HEK293 (cell line): ENCODE data around the gene HINT3.

ENCODE experiments used
- GLIS2 ChIP-seq: fragments of 450-650 bp; formaldehyde crosslinking; IDR thresholded peaks from 2 replicates; pipeline ENCODE4 v1.5.1; 2016; ENCODE audit warnings: missing biosample characterization, missing genetic modification characterization
- PRDM10 ChIP-seq: fragments of 450-650 bp; formaldehyde crosslinking; IDR thresholded peaks from 2 replicates; pipeline ENCODE4 v1.5.1; 2016; ENCODE audit warnings: missing biosample characterization, missing genetic modification characterization
- YY1 ChIP-seq: fragments of 450-650 bp; formaldehyde crosslinking; IDR thresholded peaks from 2 replicates; pipeline ENCODE4 v1.5.1; 2018; ENCODE audit warnings: missing biosample characterization, missing genetic modification characterization
- ZBTB49 ChIP-seq: fragments of 450-650 bp; formaldehyde crosslinking; IDR thresholded peaks from 2 replicates; pipeline ENCODE4 v1.5.1; 2016; ENCODE audit warnings: missing biosample characterization, missing genetic modification characterization, low read depth
- ZEB2 ChIP-seq: fragments of 450-650 bp; formaldehyde crosslinking; IDR thresholded peaks from 2 replicates; pipeline ENCODE4 v1.5.1; 2016; ENCODE audit warnings: missing biosample characterization, missing genetic modification characterization
- ZNF140 ChIP-seq: fragments of 450-650 bp; formaldehyde crosslinking; IDR thresholded peaks from 2 replicates; pipeline ENCODE4 v1.5.1; 2016; ENCODE audit warnings: missing biosample characterization, missing genetic modification characterization
- ZNF175 ChIP-seq: fragments of 450-650 bp; formaldehyde crosslinking; IDR thresholded peaks from 2 replicates; pipeline ENCODE4 v1.5.1; 2016; ENCODE audit warnings: missing biosample characterization, missing genetic modification characterization
- ZNF239 ChIP-seq: fragments of 450-650 bp; formaldehyde crosslinking; IDR thresholded peaks from 2 replicates; pipeline ENCODE4 v1.5.1; 2016; ENCODE audit warnings: missing biosample characterization, missing genetic modification characterization
- ZNF248 ChIP-seq: fragments of 450-650 bp; formaldehyde crosslinking; IDR thresholded peaks from 2 replicates; pipeline ENCODE4 v1.5.1; 2017; ENCODE audit warnings: missing biosample characterization, missing genetic modification characterization
- ZNF26 ChIP-seq: fragments of 450-650 bp; formaldehyde crosslinking; IDR thresholded peaks from 2 replicates; pipeline ENCODE4 v1.5.1; 2016; ENCODE audit warnings: missing biosample characterization, missing genetic modification characterization
- ZNF274 ChIP-seq, 2 experiments: fragments of 200-500 bp in 1 of 2; fragments of 450-650 bp in 1 of 2; sonication (Bioruptor generic) in 1 of 2; formaldehyde crosslinking in 1 of 2; IDR thresholded peaks; 2 replicates each; pipeline versions ENCODE4 v1.5.1 to v1.6.1; 2014 to 2016; ENCODE audit warnings: borderline replicate concordance in 1 of 2, inconsistent platforms in 1 of 2, low read length in 1 of 2, missing biosample characterization in 1 of 2, missing genetic modification characterization in 1 of 2
- ZNF292 ChIP-seq: fragments of 450-650 bp; formaldehyde crosslinking; IDR thresholded peaks from 2 replicates; pipeline ENCODE4 v1.5.1; 2016; ENCODE audit warnings: low read depth, missing biosample characterization, missing genetic modification characterization, borderline replicate concordance
- ZNF324 ChIP-seq: fragments of 450-650 bp; formaldehyde crosslinking; IDR thresholded peaks from 2 replicates; pipeline ENCODE4 v1.5.1; 2016; ENCODE audit warnings: missing biosample characterization, missing genetic modification characterization
- ZNF341 ChIP-seq: fragments of 450-650 bp; formaldehyde crosslinking; IDR thresholded peaks from 2 replicates; pipeline ENCODE4; 2016; ENCODE audit warnings: low read depth, missing biosample characterization, missing genetic modification characterization
- ZNF404 ChIP-seq: fragments of 450-650 bp; formaldehyde crosslinking; IDR thresholded peaks from 2 replicates; pipeline ENCODE4 v1.5.1; 2017; ENCODE audit warnings: missing biosample characterization, missing genetic modification characterization
- ZNF473 ChIP-seq: fragments of 450-650 bp; formaldehyde crosslinking; IDR thresholded peaks from 2 replicates; pipeline ENCODE4 v1.5.1; 2017; ENCODE audit warnings: missing biosample characterization, missing genetic modification characterization
- ZNF501 ChIP-seq: fragments of 450-650 bp; formaldehyde crosslinking; IDR thresholded peaks from 2 replicates; pipeline ENCODE4 v1.5.1; 2016; ENCODE audit warnings: missing biosample characterization, missing genetic modification characterization
- ZNF510 ChIP-seq: fragments of 450-650 bp; formaldehyde crosslinking; IDR thresholded peaks from 2 replicates; pipeline ENCODE4 v1.5.1; 2018; ENCODE audit warnings: mild to moderate bottlenecking, missing genetic modification characterization, missing biosample characterization; ENCODE audit not compliant: insufficient replicate concordance
- ZNF514 ChIP-seq: fragments of 450-650 bp; formaldehyde crosslinking; IDR thresholded peaks from 2 replicates; pipeline ENCODE4 v1.5.1; 2016; ENCODE audit warnings: missing biosample characterization, missing genetic modification characterization
- ZNF529 ChIP-seq: fragments of 450-650 bp; formaldehyde crosslinking; IDR thresholded peaks from 2 replicates; pipeline ENCODE4 v1.5.1; 2017; ENCODE audit warnings: missing genetic modification characterization, missing biosample characterization; ENCODE audit not compliant: insufficient replicate concordance
- ZNF530 ChIP-seq: fragments of 450-650 bp; formaldehyde crosslinking; IDR thresholded peaks from 2 replicates; pipeline ENCODE4 v1.5.1; 2016; ENCODE audit warnings: low read depth, missing biosample characterization, missing genetic modification characterization
- ZNF558 ChIP-seq: fragments of 450-650 bp; formaldehyde crosslinking; IDR thresholded peaks from 2 replicates; pipeline ENCODE4 v1.5.1; 2016; ENCODE audit warnings: missing biosample characterization, missing genetic modification characterization
- ZNF596 ChIP-seq: fragments of 450-650 bp; IDR thresholded peaks from 2 replicates; pipeline ENCODE4 v1.5.0; 2018; ENCODE audit warnings: missing biosample characterization, mild to moderate bottlenecking, missing genetic modification characterization, moderate library complexity
- ZNF623 ChIP-seq: fragments of 450-650 bp; formaldehyde crosslinking; IDR thresholded peaks from 2 replicates; pipeline ENCODE4 v1.5.1; 2016; ENCODE audit warnings: missing biosample characterization, missing genetic modification characterization
- ZNF670 ChIP-seq: fragments of 450-650 bp; formaldehyde crosslinking; IDR thresholded peaks from 2 replicates; pipeline ENCODE4 v1.5.1; 2016; ENCODE audit warnings: missing biosample characterization, missing genetic modification characterization, low read depth
- ZNF747 ChIP-seq: fragments of 450-650 bp; formaldehyde crosslinking; IDR thresholded peaks from 2 replicates; pipeline ENCODE4 v1.5.1; 2016; ENCODE audit warnings: missing biosample characterization, missing genetic modification characterization
- ZNF776 ChIP-seq: fragments of 450-650 bp; formaldehyde crosslinking; IDR thresholded peaks from 2 replicates; pipeline ENCODE4 v1.5.0; 2017; ENCODE audit warnings: missing biosample characterization, missing genetic modification characterization, borderline replicate concordance
- ZNF777 ChIP-seq: fragments of 450-650 bp; formaldehyde crosslinking; IDR thresholded peaks from 2 replicates; pipeline ENCODE4 v1.5.1; 2017; ENCODE audit warnings: missing biosample characterization, missing genetic modification characterization, borderline replicate concordance
- ZNF843 ChIP-seq: fragments of 450-650 bp; formaldehyde crosslinking; IDR thresholded peaks from 2 replicates; pipeline ENCODE4 v1.5.1; 2016; ENCODE audit warnings: missing biosample characterization, missing genetic modification characterization
- ZSCAN30 ChIP-seq: fragments of 450-650 bp; IDR thresholded peaks from 2 replicates; pipeline ENCODE4 v1.5.1; 2018; ENCODE audit warnings: missing biosample characterization, mild to moderate bottlenecking, missing genetic modification characterization, moderate library complexity

Gene HINT3

GRCh38 chr6:125956506-125957390, at the start of gene HINT3 (continued):
- TF ChIP-seq ZBTB49 (no peak), ZNF670 (no peak), ZNF341 (tag by site-specific recombination) (no peak; the same call in 1 of the 2 replicates), ZNF843 (tag by site-specific recombination) (peak; percentile 73), ZNF776 (tag by site-specific recombination) (no peak), ZNF529 (tag by site-specific recombination) (no peak), ZNF404 (tag by site-specific recombination) (no peak), ZEB2 (peak; percentile 99), ZNF292 (tag by site-specific recombination) (no peak), YY1 (tag by site-specific recombination) (peak; percentile 98), ZNF514 (tag by site-specific recombination) (no peak), ZNF747 (no peak), ZNF623 (tag by site-specific recombination) (peak; percentile 20), ZNF140 (tag by site-specific recombination) (no peak), ZNF26 (tag by site-specific recombination) (no peak), ZNF248 (tag by site-specific recombination) (no peak), ZNF558 (tag by site-specific recombination) (peak; percentile 55; the same call in 1 of the 2 replicates), ZNF175 (tag by site-specific recombination) (no peak), ZSCAN30 (peak; percentile 97), ZNF510 (tag by site-specific recombination) (peak; percentile 15), ZNF239 (no peak), PRDM10 (tag by site-specific recombination) (peak; percentile 87), ZNF473 (tag by site-specific recombination) (no peak), ZNF530 (tag by site-specific recombination) (no peak), ZNF596 (tag by site-specific recombination) (no peak), ZNF324 (tag by site-specific recombination) (peak; percentile 87; the same call in 1 of the 2 replicates), ZNF274 (IDR thresholded peaks at IDR 0.05; ENCODE audit: low read length) (no peak), ZNF274 (tag by site-specific recombination; IDR thresholded peaks at IDR 0.05; ENCODE audit: borderline replicate concordance) (no peak), ZNF777 (0 out of 2 replicates have a peak, but pooled peaks have one; percentile 70), GLIS2 (tag by site-specific recombination) (peak; percentile 89), ZNF501 (peak; percentile 99)
